Mesothelial cell of epicardium (in vitro differentiated cells): ENCODE results near the gene ADD2. TPM values are rescaled to one million over a fixed set of nuclear protein-coding genes. Genes with fewer than 3 reads are reported as not detected.

Experiments
- DNase-seq, 2 experiments: peaks; one replicate each; pipeline ENCODE4 v3.0.0; 2021; ENCODE audit warnings: low spot score in 2 of 2; ENCODE audit not compliant: unreplicated experiment in 2 of 2
- H3K27ac Mint-ChIP-seq: 2 replicates; pipeline ENCODE4 v1.8.0; 2021; ENCODE audit warnings: mixed read lengths
- H3K27me3 Mint-ChIP-seq: 2 replicates; pipeline ENCODE4 v1.8.0; 2021; ENCODE audit warnings: low read depth, mixed read lengths
- H3K36me3 Mint-ChIP-seq: 2 replicates; pipeline ENCODE4 v1.8.0; 2021; ENCODE audit warnings: mixed read lengths
- H3K4me1 Mint-ChIP-seq: 2 replicates; pipeline ENCODE4 v1.8.0; 2021; ENCODE audit warnings: mixed read lengths
- H3K4me3 Mint-ChIP-seq: 2 replicates; pipeline ENCODE4 v1.8.0; 2021; ENCODE audit warnings: mild to moderate bottlenecking, moderate library complexity, mixed read lengths
- H3K9me3 Mint-ChIP-seq: 2 replicates; pipeline ENCODE4 v1.8.0; 2021; ENCODE audit warnings: mixed read lengths
- total RNA-seq: library from RNA; stranded (reverse); gene quantifications from 3 replicates; pipeline ENCODE4 v1.2.1, GENCODE V29; 2021
- TF ChIP-seq, protein P1 (sequence below): fragments of 200-600 bp; sonication (generic); IDR thresholded peaks from one replicate; pipeline ENCODE4 v1.5.0; 2021; ENCODE audit warnings: antibody characterized with exemption; ENCODE audit not compliant: unreplicated experiment

ADD2 gene
- total RNA-seq, 1 donor from 2014 or later: 1.3 TPM

DNA sequence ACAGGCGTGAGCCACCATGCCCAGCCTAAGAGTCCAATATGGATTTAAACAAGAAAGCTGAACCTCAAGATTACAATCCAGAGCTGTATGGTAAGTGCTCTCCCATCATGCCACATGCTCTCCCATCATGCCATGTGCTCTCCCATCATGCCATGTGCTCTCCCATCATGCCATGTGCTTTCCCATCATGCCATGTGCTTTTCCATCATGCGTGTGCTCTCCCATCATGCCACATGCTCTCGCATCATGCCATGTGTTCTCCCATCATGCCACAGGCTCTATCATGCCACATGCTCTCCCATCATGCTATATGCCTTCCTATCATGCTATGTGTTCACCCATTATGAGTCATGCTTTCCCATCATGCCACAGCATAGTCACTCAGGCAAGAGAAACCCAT, 20.7 kb downstream of the ADD2 start:
- no peak overlapping the region for H3K4me3 Mint-ChIP-seq
- H3K4me1 Mint-ChIP-seq: no peaks in the 10 kb centered on the region
- H3K27ac Mint-ChIP-seq: no peak overlapping the region
- peaks cover 19% of the 10 kb centered on the region for H3K27me3 Mint-ChIP-seq
- peaks cover 4% of the 10 kb centered on the region for H3K9me3 Mint-ChIP-seq
- no peaks in the 10 kb centered on the region for H3K36me3 Mint-ChIP-seq
- DNase-seq: no peak
- TF ChIP-seq, protein P1, sequence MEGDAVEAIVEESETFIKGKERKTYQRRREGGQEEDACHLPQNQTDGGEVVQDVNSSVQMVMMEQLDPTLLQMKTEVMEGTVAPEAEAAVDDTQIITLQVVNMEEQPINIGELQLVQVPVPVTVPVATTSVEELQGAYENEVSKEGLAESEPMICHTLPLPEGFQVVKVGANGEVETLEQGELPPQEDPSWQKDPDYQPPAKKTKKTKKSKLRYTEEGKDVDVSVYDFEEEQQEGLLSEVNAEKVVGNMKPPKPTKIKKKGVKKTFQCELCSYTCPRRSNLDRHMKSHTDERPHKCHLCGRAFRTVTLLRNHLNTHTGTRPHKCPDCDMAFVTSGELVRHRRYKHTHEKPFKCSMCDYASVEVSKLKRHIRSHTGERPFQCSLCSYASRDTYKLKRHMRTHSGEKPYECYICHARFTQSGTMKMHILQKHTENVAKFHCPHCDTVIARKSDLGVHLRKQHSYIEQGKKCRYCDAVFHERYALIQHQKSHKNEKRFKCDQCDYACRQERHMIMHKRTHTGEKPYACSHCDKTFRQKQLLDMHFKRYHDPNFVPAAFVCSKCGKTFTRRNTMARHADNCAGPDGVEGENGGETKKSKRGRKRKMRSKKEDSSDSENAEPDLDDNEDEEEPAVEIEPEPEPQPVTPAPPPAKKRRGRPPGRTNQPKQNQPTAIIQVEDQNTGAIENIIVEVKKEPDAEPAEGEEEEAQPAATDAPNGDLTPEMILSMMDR: no peak

DNA sequence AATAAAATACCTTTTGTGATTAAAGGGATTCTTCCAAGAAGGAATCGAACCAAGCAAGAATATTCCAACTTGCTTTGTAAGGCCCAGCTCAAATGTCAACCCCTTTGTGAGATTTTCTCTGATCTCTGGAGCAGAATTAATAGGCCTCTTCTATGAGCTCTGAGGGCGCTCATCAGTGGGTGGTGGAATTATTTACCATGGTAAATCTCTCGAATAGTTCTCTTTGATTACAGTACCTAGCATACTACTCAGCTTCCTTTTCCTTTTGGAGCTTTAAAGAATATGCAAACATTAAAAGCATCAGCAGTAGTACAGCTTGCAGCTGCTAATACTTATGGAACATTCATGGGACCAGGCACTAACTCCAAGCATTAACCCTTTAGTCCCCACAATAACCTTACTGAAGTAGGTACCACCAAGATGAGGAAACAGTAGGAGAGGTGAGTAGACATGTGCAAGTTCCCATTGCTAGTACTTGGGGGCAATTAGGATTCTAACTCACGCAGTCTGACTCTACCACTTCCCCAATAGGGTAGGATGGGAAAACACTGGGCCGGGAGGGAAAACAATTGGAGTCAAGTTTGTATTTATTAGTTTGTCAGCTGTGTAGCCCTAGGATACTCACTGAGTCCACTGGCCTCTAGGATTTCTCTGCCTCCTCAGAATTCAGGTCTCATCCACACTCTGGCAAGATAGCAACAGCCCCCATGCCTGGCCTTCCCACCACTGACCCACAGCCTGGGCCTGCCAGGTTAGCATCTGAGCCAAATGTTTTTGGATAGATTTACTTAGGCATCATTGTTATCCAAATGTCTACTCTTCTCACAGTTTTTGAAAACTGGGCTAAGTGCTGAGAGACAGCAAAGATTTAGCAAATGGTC, 21.7 kb downstream of the ADD2 start:
- Mint-ChIP-seq H3K27ac (no peak overlapping the region), H3K4me3 (no peak overlapping the region), H3K4me1 (no peaks in the 10 kb centered on the region), H3K9me3 (peaks cover 4% of the 10 kb centered on the region), H3K27me3 (peaks cover 15% of the 10 kb centered on the region), H3K36me3 (no peaks in the 10 kb centered on the region)
- no peak for DNase-seq
- TF ChIP-seq, protein P1: no peak

DNA sequence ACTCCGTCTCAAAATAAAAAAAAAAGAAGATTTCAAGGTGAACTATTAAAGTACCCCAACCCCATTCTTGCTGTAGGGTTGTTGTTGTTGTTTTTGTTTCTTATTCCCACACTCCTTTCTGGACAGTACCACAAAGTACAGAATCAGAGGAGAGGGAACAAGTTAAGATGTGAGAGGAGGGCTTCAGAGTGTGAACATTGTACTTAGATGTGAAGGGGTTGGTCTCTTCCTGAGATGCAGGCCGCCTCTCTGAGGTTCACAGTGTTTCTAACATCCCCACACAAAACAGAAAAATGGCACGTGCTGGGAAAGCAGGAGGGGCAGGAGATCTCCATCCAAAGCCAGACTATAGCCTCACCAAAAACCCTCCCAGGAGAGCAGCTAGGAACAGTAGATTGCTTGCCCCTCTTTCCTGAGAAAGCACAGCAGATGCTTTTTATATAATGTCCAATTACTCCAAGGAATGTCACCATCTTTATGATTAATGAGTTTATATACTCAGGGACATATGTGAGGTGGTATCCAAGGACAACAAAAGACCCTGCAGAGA, 22.6 kb downstream of the ADD2 start:
- Mint-ChIP-seq H3K4me3 (no peak overlapping the region), H3K4me1 (no peaks in the 10 kb centered on the region), H3K36me3 (no peaks in the 10 kb centered on the region), H3K27me3 (peaks cover 14% of the 10 kb centered on the region), H3K9me3 (peaks cover 4% of the 10 kb centered on the region), H3K27ac (no peak overlapping the region)
- TF ChIP-seq, protein P1: no peak
- DNase-seq: no peak

DNA sequence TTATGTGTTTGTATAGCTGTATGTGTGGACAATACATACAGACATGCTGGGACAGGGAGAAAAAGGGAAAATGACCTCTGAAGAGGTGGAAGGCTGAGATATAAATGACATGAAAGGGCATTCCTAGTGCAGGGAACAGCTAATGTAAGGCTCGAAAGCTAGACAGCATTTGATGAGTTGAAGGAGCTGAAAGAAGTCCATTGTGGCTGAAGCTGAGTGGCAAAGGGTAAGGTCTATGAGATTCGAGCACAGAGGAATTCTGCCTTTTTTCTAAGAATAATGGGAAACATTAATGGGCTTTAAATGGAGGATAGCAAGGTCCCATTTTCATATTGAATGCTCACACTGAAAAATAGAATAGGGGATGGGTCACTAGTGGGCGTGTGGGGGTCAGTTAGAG, 23.6 kb downstream of the ADD2 start:
- no peak for DNase-seq
- Mint-ChIP-seq H3K36me3 (no peaks in the 10 kb centered on the region), H3K9me3 (peaks cover 6% of the 10 kb centered on the region), H3K27ac (no peak overlapping the region), H3K4me1 (no peaks in the 10 kb centered on the region), H3K27me3 (peaks cover 9% of the 10 kb centered on the region), H3K4me3 (no peak overlapping the region)
- TF ChIP-seq, protein P1: no peak

DNA sequence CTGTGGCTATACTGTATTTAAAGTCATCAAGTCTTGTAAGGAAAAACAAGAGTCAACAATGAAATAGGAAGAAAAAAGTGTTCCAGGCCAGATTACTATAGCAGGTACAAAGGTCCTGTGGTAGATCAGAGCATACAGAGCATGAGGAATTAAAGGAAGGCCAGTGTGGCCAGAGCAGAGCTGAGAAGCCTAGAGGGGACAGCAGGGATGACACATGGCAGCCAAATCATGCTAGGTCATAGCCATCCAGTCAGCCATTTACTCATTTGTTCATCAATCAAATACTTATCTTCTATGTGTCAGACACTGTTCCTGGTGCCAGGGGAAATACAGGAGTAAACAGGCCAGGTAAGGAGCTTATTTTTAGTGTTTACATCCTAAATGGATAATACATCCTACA, 24.3 kb downstream of the ADD2 start:
- Mint-ChIP-seq H3K36me3 (no peaks in the 10 kb centered on the region), H3K4me3 (no peak overlapping the region), H3K4me1 (no peaks in the 10 kb centered on the region), H3K9me3 (peaks cover 6% of the 10 kb centered on the region), H3K27me3 (peaks cover 8% of the 10 kb centered on the region), H3K27ac (no peak overlapping the region)
- no peak for DNase-seq
- TF ChIP-seq, protein P1: no peak
